GM21717 (cell line): ENCODE measurements around the gene BABAM1.
A peak's percentile ranks its signal among the peaks of the same experiment; 100 is the strongest.

ENCODE experiments used
- ATAC-seq: cut with Tn5 transposase; IDR thresholded peaks from one replicate; pipeline ENCODE4 v1.9.1; 2021; ENCODE audit warnings: mild to moderate bottlenecking, moderate library complexity; ENCODE audit not compliant: unreplicated experiment

The BABAM1 gene

DNA sequence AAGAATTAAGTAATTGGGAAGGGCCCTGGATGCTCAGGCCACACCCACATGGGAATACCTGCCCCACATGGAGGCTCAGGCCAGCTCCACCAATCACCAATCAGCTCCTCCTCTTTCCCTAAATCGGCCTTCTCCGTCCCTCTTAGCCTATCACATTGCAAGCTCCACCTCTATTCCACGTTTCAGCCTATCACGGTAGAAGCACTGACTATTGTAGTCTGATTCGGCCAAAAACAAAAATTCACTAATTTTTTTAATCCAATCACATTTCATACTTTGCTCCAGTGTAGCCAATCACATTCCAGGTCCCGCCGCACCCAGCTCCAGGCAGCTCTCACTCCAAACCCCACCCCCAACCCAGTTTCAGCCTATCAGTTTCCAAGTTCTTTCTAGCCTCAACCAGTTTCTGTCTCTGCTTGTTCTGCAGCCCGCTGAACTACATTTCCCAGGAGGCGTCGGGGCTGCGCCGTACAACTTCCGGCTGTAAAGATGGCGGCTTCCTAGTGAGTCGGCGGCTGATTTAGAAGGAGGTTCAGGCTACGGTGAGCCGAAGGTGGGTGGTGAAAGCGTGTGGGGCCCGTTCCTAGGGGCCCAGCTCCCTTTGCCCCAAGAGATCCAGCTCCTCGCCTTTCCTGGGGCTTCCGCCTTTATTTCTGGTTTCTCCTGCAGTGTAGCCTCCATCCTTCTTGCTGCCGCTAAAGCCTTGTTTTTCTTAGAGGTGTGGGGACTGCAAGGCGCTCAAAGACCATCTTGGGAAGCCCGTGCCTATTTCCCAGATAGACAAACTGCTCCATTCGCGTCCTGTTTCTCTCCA lies at the start of gene BABAM1:
BABAM1 (plus strand) TSS at position 469 of the 814 bp plus-strand sequence. CDS start 1,364 bp downstream, outside the sequence.
- peak; percentile 80 for ATAC-seq

GRCh38 chr19:17219286-17219685 lies 48.0 kb upstream of the BABAM1 start:
- no peak for ATAC-seq

- ATAC-seq = no peak
These were observed 47.0 kb upstream of the BABAM1 start for GRCh38 chr19:17220207-17220758.

DNA sequence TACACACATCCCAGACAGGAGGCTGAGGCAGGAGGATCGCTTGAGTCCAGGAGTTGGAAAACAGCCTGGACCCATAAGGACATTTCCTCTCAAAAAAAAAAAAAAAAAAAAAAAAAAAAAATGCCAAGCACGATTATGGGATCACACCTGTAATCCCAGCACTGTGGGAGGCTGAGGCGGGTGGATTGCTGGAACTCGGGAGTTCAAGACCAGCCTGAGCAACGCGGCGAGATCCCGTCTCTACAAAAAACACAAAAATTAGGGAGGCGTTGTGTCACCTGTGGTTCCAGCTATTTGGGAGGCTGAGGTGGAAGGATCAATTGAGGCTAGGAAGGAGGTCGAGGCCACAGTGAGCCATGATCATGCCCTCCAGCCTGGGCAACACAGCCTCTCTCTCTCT lies 42.2 kb upstream of the BABAM1 start:
- no peak for ATAC-seq

GRCh38 chr19:17226002-17226933 lies 41.0 kb upstream of the BABAM1 start, which contains the start of gene OCEL1:
Gene OCEL1 (plus strand): TSS chr19:17226226. CDS start chr19:17226248, 22 bp downstream.
- ATAC-seq = peak; percentile 72

GRCh38 chr19:17227798-17228367 lies 39.4 kb upstream of the BABAM1 start:
- no peak for ATAC-seq

GRCh38 chr19:17229890-17230289 lies 37.4 kb upstream of the BABAM1 start:
- no peak for ATAC-seq

DNA sequence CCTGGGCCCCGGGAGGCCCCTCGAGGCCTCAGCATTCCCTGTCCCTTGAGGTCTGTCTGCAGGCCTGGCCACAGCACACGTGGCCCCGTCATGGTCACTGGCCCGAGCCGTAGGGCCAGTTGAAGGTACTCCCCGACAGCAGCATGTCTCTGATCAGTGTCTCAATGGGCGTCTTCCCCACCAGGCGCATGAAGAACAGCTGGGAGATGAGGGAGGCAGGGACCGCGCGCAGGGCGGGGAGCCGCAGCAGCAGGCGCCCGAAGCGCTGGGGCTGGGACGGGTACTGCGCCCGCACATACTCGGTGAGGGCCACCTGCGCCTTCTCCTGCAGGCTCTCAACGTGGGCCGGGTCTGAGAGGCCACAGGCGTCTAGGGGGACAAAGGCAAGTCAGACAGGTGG lies 35.0 kb upstream of the BABAM1 start:
- no peak for ATAC-seq

DNA sequence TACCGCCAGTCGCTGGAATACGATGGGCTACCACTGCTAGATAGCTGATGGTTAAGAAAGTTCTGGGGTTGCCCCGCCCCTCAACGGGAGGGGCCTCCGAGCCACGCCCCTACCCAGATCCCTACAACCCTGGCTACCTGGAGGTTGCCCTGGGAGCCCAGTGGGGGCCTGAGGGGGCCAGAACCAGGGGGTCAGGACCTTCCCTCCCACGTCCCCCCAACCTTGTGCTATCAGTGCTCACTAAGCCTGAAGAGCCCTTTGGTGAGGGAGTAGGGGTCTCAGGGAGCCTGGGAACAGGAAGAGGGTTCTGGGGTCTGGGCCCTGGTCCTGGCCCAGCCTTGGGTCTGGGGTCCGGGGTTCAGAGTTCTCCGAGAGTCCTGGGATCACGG lies 32.3 kb upstream of the BABAM1 start:
- no peak for ATAC-seq

DNA sequence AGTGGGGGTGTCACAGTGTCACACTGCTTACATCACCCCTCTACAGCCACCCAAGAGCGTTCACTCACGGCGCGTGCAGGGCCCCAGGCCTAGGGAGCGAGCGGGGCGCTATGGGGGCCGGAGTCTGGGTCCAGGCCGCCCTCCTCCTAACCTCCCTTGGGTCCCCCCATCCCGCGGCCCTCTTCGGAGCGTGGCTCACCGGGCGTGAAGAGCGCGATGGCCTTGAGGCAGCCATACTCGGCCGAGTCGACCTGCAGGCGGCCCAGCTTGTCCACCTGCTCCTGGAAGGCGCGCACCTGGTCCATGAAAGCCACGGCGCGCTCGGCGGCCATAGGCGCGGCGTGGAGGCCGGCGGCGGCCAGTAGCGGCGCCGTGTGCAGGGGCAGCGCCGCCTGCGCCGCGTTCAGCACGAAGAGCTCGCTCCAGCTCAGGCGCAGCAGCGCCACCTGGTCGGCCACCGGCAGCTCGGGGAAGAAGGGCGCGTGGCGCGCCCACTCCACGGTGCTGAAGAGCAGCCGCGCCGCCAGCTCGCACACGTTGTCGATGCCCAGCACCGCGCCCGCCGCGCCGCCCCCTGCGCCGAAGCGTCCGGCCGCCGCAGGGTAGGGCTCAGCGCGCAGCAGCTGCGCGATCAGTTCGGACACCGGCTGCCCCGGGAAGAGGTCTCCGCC lies 31.8 kb upstream of the BABAM1 start:
- no peak for ATAC-seq

DNA sequence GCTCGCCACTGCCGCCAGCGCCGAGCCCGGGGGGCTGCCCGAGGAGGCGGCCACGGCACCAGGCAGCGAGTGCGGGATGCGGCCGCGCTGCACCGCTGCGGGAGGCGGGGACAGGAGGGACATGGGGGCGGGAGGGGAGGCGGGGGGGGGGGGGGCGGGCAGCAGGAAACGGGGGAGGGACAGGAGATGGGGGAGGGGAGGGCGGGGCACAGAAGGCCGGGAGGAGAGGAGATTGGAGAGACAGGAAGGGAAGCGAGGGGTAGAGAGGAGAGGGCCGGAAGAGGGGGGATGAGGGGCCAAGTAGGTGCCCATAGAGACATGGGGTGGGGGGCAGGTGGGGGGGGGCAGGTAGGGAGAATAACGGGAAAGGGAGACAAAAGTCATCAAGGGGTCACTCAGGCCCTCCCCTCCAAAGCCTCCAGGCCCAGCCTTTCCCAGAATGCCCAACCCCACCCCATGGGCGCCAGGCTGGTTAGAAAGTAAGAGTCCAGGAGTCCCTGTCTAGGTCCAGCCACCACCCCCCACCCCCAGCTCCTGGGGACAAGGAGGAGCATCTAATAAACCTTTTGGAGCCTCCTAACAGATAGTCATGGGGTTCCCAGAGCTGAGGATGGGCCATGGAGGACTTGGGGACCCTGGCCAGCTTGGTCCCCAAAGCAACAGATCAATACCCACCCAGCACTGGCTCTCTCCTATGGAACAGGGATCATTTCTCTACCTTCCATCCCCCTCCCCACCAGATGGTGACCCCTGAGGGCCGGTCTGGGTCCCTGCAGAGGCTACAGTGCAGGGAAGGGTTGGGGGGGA lies 31.1 kb upstream of the BABAM1 start:
- ATAC-seq = no peak

DNA sequence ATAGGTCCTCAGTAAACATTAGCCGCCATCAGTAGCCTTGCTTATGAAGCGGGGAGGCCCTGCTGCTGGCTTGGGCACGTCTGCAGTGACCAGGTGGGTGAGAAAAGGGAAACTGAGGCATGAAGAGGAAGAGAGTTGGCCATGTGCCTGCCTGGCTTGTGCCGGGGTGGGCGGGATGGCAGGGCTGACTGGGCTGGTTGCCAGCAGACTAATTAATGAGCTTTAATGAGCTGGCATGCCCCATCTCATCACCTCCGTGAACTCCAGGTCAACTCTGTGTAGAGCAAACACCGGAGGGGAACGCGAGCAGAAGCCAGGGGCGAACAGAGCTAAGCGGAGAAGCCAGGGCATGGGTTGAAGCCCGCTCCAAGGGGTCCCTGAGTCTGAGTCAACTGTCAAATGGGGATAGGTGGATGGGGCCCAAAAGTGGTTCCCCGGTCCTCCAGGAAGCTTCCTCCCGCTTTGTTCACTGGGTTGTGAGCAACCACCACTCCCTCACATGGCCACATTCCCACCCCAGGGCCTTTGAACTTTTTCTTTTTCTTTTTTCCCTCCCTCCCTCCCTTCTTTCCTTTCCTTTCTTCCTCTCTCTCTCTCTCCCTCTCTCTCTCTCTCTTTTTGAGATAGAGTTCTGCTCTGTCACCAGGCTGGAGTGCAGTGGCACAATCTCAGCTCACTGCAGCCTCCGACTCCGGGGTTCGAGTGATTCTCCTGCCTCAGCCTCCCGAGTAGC lies 30.3 kb upstream of the BABAM1 start:
- no peak for ATAC-seq

- no peak for ATAC-seq
These were observed 29.2 kb upstream of the BABAM1 start for GRCh38 chr19:17237747-17238706.

- no peak for ATAC-seq
These were observed 27.0 kb upstream of the BABAM1 start for GRCh38 chr19:17240062-17240752.

DNA sequence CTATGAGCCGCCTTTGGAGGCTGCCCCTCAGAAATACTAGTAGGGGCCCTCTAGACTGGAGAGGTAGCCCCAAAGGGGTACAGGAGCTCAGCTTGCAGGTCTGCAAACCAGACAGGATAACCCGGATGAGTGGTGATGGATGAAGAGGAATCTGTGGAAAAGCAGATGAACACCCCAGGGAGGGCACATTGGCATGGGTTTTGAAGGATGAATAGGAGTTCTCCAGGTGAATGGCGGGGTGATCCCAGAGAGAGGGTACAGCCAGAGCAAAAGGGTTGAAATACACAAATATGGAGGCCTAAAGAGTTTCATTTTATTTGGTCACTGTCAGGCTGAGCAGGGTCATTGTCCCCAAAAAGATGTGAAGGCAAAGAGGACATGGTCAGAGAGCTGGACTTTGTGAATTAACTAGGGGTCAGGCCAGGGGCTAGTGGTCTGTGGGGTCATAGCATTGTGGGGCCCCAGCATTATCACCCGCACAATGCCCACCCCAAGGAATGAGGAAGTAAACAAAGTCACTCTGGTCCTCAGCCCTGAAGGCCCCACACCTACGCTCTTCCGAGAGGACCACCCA lies 26.3 kb upstream of the BABAM1 start:
- ATAC-seq = no peak

DNA sequence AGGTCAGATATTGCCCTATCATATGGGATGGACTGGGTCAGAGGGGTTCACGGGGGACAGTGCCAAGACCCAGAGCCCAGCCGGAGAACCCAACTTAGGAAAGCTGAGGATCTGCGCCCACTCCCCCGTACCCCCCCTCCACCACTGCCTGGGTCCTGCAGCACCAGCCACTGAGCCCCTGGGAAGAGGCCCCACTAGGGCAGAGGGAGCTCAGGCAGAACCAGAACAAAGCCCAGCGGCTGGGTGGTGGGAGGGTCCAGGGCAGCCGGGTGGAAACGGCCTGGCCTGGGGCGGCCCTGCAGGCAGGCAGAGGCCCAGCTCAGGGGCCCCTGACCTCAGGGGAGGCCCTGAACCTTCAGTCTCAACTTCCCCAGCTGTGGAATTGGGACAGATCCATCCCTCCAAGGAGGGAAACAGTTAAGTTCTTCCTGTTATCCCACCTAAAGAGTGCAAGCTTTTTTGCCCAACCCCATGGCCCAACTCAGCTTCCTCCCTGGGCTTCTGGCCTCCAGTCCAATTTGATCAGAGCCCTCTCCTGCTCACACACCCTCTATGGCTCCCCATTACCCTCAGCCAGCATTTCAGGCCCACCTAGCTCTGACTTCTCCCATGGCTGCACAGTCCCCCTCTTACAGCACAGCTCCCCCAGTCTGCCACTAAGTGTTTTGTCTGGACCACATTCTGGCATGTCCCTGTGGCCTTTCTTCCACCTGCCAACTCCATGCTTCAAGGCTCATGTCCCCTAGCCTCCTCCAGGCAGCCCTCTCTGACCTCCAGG lies 24.6 kb upstream of the BABAM1 start:
- ATAC-seq = no peak
